Stimulated activated CD4-positive, alpha-beta T cell treated with anti-CD3 and anti-CD28 coated beads, Interleukin-15, amount 100 ng/mL, for 48 hours (primary cell): ENCODE measurements around the gene DYNLRB2.

Experiments used
- DNase-seq, 2 donors: peaks; one replicate each; pipeline ENCODE4 v3.0.0-alpha.2; 2020; ENCODE audit warnings: low read depth in 2 of 2

Gene DYNLRB2

GRCh38 chr16:80540516-80541305 is at the start of gene DYNLRB2:
DYNLRB2 (plus strand) TSS chr16:80540993; CDS start chr16:80541077, 84 bp downstream.
- DNase-seq: peak; percentile 81 to 86

DNA sequence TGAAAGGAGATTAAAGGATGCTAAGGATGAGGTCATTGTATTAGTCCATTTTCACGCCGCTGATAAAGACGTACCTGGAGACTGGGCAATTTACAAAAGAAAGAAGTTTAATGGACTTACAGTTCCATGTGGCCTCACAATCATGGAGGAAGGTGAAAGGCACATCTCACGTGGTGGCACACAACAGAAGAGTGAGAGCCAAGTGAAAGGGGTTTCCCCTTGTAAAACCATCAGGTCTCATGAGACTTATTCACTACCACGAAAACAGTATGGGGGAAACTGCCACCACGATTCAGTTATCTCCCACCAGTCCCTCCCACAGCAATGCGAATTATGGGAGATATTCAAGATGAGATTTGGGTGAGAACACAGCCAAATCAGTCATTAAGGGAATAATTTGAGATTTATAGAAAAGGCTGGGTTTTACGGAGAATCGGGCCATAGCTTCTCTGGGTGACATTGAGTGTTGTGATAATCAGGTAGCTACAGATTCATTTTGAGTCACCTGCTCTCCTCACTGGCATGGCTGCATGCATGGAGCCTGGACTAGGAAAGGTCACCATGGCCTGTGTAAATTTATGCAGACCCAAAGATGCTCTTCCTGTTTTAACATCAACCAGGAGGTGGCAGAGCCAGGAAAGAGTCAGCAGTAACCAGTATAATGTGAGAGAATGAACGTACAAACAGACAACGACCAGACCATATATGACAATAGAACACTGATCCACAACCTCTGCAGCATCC is 40.5 kb upstream of the DYNLRB2 start:
- DNase-seq: no peak

GRCh38 chr16:80500961-80501525 is 39.8 kb upstream of the DYNLRB2 start:
- no peak for DNase-seq

DNA sequence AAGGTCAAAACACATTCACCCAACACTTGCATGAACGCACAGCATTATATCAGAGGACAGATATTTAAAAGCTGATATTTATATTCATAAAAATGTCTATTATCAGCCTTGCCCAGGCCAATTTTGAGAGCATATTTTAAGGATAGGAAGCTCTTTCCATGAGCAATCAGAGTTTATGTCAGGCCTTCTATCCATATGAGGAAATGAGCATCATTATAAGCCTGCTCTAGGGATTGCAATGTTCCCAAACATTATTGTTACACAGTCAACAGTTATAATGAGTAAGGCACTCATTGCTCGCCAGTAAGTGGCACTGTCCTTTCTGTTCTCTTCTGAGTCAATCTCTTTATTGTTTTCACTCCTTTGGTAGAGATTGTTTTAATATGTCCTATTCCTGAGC is 37.7 kb upstream of the DYNLRB2 start:
- no peak for DNase-seq

- DNase-seq: no peak
These were observed 33.3 kb upstream of the DYNLRB2 start for GRCh38 chr16:80507538-80507937.

DNA sequence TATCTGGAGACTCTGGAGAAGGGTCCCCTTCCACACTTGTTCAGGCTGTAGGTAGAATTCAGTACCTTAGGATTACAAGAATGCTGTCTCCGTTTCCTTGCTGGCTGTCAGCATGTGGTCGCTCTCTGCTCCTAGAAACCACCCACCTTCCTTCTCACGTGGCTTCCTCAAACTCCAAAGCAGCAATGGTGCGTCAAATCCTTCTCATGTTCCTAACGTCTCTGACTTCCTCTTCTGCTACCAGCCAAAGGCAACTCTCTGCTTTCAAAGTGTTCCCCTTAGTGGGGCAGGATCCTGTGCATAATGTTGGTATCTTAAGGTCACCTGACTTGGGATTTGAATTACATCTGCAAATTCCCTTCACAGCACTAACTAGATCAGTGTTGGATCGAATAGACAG is 30.9 kb upstream of the DYNLRB2 start:
- no peak for DNase-seq

- DNase-seq: no peak
These were observed 28.8 kb upstream of the DYNLRB2 start for GRCh38 chr16:80511824-80512592.

DNA sequence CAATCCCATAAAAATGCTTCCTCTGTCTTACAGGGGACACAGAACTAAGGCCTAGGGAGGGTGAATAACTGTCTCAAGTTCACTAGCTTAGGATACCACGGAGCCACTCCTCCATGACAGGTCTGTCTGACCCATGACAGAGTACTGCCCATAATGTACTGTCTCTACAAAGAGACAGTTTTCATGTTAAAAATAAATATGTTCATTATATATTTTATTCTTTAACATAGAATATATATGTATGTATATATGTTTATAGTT is 28.3 kb upstream of the DYNLRB2 start:
- no peak for DNase-seq

DNA sequence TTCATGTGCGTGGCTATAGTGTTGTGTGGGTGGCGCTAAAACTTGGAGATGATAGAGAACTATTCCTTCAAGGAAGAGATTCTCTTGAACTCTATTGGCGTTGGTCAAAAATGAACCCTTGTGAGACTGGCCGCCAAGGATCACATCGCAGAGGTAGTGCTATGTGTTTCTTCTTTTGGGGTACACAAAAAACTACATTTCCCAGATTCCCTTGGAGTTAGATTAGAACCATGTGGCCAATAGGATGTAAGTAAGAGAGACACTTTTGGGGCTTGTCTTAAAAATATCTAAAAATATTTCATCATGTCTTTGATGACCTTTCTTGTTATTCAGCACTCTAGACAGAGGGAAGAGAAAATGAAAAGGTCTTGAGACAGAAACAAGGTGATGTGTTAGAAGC is 25.4 kb upstream of the DYNLRB2 start:
- no peak for DNase-seq

GRCh38 chr16:80517846-80518245 is 22.9 kb upstream of the DYNLRB2 start:
- no peak for DNase-seq

- no peak for DNase-seq
These were observed 22.4 kb upstream of the DYNLRB2 start for GRCh38 chr16:80518436-80518835.

- DNase-seq: no peak
These were observed 21.6 kb upstream of the DYNLRB2 start for GRCh38 chr16:80519189-80519588.

DNA sequence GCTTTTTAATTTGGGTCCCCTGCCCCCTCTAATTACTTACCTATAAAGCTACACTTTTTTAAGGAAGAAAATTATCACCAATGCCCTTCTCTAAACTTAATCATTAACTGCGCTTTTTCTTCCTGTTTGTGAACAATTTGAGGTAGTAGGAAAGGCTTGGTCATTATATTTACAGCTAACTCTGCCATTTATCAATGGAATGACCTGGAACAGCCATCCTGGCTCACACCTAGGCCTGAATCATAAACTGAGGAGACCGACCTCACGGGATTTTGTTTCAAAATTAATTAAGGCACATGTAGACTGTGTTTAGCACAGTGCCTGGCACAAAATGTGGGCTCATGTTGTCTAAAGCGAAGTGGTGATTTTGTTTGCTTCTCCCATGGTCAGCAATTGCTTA is 15.4 kb upstream of the DYNLRB2 start:
- no peak for DNase-seq

DNA sequence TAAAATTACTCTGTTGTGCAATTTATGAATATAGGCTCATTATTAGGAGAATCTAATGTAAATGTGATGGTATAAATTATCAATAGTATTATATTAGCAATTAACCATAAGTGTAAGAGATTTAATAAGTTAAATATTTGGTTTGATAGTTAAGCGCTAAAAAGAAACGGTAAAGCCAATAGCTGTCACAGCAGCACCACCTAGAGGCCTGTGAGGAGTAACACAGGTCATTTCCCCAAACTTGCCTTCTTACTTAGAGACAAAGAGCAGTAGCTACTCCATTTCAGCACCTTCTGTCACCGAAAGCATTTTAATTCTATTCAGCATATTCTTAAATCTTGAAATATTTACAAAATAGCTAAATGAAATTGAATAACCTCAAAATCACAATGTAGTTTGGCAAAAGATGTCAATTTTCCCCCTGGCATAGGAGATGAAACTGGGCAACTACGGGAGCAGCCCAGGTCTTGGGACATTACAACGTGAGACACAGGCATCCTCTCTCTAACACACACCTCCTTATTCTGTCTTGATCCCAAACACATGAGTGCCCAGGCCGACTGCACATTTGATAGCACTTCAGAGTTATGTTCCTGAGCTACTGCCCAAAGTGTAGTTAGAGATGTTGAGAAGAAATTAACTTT is 14.3 kb upstream of the DYNLRB2 start:
- DNase-seq: peak in 1 of 2 donors; percentile 44

DNA sequence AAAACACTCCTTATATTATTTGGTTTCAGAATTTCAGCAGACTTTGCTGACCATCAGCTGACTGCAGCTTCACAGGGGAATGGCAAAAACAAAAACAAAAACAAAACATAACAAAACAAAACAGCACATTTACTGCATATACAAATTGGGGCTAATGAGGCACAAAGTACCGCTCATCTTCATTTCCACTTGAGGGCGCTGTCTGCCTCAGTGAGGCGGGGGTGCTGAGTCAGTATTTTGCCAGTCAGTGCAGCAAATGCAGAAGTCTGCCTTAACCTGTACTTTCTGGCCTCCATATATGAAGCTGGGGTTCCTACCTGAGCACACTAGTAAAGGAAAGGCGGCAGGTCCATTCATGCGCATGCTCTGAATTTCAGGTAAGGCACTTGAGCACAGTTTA is 13.5 kb upstream of the DYNLRB2 start:
- DNase-seq: peak; percentile 40 to 45

GRCh38 chr16:80530479-80530878 is 10.3 kb upstream of the DYNLRB2 start:
- no peak for DNase-seq

- DNase-seq: no peak
These were observed 4.6 kb upstream of the DYNLRB2 start for GRCh38 chr16:80536238-80536637.

GRCh38 chr16:80541306-80541694 is 507 bp downstream of the DYNLRB2 start:
- no peak for DNase-seq

- no peak for DNase-seq
These were observed 2.4 kb downstream of the DYNLRB2 start for GRCh38 chr16:80543162-80543561.

DNA sequence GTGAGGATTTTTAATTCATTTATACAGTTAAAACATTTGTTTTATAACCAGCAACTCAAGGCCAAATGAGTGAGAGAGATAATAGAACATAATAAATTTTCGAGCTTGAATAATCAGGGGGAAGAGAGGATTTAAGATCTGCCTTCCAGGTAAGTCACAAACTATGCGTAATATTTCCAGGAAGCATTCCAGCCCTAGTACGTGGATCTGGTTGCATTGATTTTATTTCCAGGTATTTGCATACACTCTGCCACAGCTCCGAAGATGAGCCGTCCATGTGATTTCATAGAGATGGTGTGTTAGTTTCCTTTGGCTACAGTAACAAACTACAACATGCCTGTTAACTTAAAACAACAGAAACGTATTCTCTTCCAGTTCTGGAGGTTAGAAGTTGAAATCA is 3.5 kb downstream of the DYNLRB2 start:
- DNase-seq: no peak

DNA sequence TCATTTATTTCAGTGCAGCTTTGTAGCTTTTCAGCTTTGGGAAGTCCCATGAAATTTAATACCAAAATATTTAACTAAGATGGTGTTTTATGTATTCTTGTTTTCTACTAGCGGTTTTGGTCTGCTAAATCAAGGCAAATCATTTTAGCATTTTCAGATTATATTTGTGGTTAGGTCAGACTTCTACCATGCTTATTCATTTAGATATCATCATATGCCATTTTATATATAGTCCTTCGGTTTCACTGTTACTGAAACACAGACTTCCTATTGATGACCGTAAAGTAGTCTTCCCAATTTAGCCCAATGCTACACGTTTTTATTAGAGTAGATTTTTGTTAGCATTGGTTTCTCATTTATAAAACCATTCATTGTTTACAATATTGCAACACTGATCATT is 5.5 kb downstream of the DYNLRB2 start:
- DNase-seq: no peak

- DNase-seq: no peak
These were observed 6.4 kb downstream of the DYNLRB2 start for GRCh38 chr16:80547145-80547544.
